Right ventricle myocardium inferior (tissue), 1 donor: Measurements from ENCODE around the gene CAMK2A. TPM values are rescaled to one million over a fixed set of nuclear protein-coding genes. Genes with fewer than 3 reads are reported as not detected.

ENCODE experiments used
- ATAC-seq: fragments of 200-7000 bp; cut with Tn5 transposase; one replicate; pipeline ENCODE4 v1.9.1; 2020; ENCODE audit warnings: mild to moderate bottlenecking, moderate library complexity
- DNase-seq: peaks from one replicate; pipeline ENCODE4 v3.0.0; 2021; ENCODE audit errors: missing footprints
- intact Hi-C: fragments of 100-400 bp; cut with DNase I; formaldehyde crosslinking; loops from one replicate; pipeline ENCODE4 v1.11.0; 2022
- total RNA-seq: library from RNA; stranded (reverse); fragmentation: NEBNext Ultra II Directional; extraction: Animal tissue kit (Norgen Biotek cat#: 25700); gene quantifications from one replicate; pipeline ENCODE4 v1.2.1, GENCODE V29; 2021
- donor health status: DM: no; HTN: yes; CAD: no; lungs with severe emphysema.

CAMK2A gene
- total RNA-seq, 1 donor from 2014 or later: 17.0 TPM

- peak; percentile 59 for ATAC-seq
- intact Hi-C loops: no loop called here
Observed at GRCh38 chr5:150302301-150303069, 12.9 kb upstream of the CAMK2A start, which contains the start of gene ARSI. Gene ARSI (minus strand): TSS chr5:150302905. CDS start chr5:150302373, 532 bp downstream.

GRCh38 chr5:150301901-150302300 lies 12.3 kb upstream of the CAMK2A start:
- no peak for ATAC-seq

More at GRCh38 chr5:150302301-150303069, 12.9 kb upstream of the CAMK2A start, which contains the start of gene ARSI:
- no peak for DNase-seq

GRCh38 chr5:150301170-150301505 lies 11.6 kb upstream of the CAMK2A start:
- ATAC-seq (no peak), DNase-seq (no peak)
- intact Hi-C loops: no loop called here

More at GRCh38 chr5:150301901-150302300, 12.3 kb upstream of the CAMK2A start:
- intact Hi-C loops: no loop called here
- DNase-seq: no peak

DNA sequence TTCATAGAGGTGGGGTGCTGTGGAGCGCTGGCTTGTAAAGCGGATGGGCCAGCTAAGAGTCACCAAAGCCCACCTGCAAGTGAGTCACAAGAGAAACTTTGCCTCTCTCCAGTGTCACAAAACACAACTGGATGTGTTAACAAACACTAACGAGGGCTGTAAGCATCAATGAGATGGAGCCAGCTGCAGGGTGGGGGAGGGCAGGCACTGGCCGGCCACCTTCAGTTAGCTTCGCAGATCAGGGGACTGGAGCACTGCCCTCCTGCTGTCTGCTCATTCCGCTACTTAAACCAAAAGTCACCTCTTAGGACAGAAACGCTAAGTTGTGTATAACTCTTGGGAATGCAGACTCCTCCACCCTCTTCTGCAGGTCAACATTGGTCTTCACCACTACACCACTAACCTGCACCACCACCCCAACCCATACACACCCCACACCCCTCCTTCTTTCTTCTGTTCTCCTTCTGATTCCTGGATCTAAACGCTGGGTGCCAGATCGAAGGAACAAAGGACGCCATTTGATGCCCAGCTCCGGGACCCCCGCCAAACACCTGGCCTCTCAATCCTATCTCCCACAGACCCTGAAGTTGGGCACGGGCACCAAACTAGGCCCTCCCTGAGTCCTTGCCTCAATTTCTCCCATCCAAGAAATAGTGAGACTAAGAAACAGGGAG lies 11.1 kb upstream of the CAMK2A start:
- DNase-seq (no peak), ATAC-seq (no peak)
- intact Hi-C loops: no loop called here

- DNase-seq (no peak), ATAC-seq (no peak)
- intact Hi-C loops: no loop called here
Observed at GRCh38 chr5:150299571-150300327, 10.2 kb upstream of the CAMK2A start.

- intact Hi-C loops: no loop called here
- peak; percentile 53 for ATAC-seq
- DNase-seq: no peak
Observed at GRCh38 chr5:150298701-150299451, 9.3 kb upstream of the CAMK2A start.

- ATAC-seq (no peak), DNase-seq (no peak)
- intact Hi-C loops: no loop called here
Observed at GRCh38 chr5:150297934-150298595, 8.5 kb upstream of the CAMK2A start.

DNA sequence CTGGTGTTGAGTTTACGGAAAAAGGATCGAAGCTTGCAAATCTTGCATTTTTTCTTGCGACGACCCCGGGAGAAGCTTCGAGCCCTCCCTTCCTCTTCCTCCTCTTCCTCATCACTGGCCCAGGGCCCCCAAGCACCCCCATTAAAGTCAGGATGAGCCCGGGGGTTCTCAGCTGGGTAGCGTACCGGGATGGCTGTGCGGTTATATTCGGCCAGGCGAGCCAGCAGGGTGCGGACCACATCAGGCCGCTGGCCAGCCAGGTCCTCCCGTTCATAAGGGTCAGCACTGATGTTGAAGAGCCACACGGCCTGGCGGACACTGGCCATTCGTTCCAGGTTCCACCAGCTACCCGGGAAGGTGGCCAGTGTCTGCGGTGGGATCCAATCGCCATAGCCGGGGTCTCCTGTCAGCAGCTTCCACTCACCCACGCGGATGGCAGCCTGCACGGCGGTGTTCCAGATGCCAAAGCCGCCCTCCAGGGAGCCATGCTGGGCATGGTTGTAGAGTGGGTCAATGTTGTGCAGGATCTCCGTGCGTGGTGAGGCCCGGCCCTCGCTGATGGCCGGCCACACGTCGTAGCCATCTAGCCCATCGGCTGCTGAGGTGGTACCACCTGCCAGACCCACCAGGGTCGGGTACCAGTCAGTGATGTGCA lies 7.8 kb upstream of the CAMK2A start:
- DNase-seq (no peak), ATAC-seq (no peak)
- intact Hi-C loops: no loop called here

GRCh38 chr5:150296496-150296895 lies 6.9 kb upstream of the CAMK2A start:
- ATAC-seq (no peak), DNase-seq (no peak)
- intact Hi-C loops: no loop called here

- ATAC-seq: no peak
- intact Hi-C loops: no loop called here
- no peak for DNase-seq
Observed at GRCh38 chr5:150295741-150296486, 6.3 kb upstream of the CAMK2A start.

- intact Hi-C loops: no loop called here
- no peak for DNase-seq
- ATAC-seq: no peak
Observed at GRCh38 chr5:150295172-150295634, 5.6 kb upstream of the CAMK2A start.

DNA sequence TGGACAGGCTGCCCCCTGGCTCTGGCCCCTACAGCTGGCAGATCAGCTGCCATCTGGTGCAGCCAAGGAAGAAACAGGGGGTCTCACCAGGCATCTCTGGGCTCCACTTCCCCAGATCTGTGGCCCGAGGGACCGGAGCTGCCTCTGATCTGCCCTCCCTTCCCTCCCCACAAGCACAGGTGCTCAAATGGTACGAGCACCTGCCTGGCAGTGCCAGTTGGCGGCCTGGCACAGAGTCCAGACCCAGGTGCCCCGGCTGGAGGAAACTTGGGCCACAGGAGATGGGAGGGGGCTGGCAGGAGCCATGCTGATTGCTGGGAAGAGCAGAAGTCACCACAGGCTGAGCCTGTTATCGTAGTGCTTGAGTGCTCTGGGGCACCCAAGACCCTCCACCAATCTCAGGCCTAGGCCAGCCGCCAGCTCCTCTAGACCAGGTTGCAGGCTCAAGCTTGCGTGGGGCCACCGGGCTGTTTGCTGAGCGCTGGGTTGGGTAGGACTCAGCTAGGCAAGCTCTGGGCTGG lies 5.0 kb upstream of the CAMK2A start:
- no peak for DNase-seq
- ATAC-seq: no peak
- intact Hi-C loops: no loop called here

DNA sequence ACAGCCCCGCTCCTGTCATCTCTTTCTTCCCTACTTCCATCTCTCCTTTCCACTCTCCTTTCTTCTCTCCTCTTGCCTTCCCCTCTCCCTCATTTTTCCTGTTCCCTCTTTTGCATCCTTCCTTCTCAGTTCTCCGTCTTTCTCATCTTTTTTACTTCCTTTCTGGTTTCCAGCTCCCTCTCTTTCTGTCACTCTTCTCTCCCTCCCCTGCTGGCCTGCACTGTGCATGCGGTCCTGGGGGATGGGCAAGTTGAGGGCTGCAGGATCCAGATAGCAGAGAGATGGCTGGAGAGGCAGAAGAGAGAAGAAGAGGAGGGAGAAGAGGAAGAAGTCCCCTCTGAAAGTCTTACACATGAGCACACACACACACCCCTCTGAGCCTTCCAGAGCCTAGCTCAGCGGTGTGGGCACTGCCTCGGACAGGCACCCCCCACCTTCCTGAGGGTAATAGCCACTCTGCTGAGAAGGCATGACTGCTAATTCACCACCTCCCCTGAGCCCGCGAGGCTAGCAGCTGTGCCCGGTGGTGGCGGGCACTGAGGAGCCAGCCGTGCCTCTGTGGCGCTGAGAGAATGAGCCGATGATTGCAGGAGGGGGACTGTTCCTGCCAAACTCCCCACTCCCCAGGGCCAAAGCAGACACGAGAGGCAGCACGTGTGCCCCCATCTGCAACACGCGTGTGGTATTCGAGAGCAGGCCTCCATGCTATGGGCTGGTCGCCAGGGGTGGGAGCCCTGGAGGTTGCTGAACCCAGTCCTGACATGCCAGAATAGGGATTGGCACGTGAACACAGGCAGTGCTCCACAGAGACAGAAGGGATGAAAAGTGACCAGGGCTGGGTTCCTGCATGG lies 3.7 kb upstream of the CAMK2A start:
- DNase-seq (no peak), ATAC-seq (no peak)
- intact Hi-C loops: no loop called here

GRCh38 chr5:150291388-150292385 lies 2.1 kb upstream of the CAMK2A start:
- intact Hi-C loops: no loop called here
- DNase-seq (no peak), ATAC-seq (no peak)

- intact Hi-C loops: no loop called here
- DNase-seq: no peak
- ATAC-seq: no peak
Observed at GRCh38 chr5:150288791-150289190, 782 bp downstream of the CAMK2A start.
